Measurements from ENCODE around the gene CDH13.

DNA sequence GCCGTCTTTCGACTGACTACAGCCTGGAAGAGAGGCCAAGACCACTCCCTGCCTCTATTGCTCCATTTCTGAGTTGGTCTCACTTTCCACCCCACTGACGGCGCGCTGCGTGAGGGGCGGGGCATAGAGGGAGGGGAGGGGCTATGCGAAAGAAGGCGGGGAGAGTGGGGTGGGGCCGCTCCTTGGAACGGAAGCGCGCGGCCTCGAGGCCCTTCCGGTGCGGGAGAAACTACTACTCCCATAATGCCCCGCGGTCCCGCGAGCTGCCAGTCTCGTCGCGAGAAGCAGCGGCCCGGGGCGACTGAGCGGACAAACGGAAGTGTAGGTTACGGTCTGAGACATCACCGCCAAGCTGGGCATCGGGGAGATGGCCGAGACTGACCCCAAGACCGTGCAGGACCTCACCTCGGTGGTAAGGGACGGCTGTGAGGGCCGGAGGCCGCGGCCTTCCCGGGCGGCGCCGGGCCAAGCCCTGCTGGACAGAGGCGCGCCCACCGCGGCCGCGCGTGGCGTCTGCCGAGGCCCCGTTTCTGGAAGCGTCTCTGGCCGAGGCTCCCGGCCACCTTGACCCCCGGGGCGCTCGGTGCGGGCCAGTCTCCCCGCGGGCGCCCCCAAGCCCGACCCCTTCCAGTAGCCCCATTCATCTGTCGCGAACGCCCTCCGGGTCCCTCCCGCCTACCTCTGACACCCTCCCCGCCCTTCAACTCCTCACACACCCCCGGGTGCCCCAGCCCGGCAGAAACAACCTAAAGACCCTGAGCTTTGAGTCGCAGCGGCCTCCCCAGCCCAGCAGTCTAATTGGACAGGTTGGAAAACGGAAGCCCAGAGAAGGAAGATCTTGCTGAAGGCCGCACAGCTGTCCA, 1181.2 kb downstream of the CDH13 start, which contains the start of gene HSBP1:
- TF ChIP-seq ZNF776 (tag by site-specific recombination; IDR thresholded peaks at IDR 0.05; ENCODE audit: borderline replicate concordance), result no peak
- TF ChIP-seq GFI1B (tag by site-specific recombination; IDR thresholded peaks at IDR 0.05), result no peak
- TF ChIP-seq, protein P1, sequence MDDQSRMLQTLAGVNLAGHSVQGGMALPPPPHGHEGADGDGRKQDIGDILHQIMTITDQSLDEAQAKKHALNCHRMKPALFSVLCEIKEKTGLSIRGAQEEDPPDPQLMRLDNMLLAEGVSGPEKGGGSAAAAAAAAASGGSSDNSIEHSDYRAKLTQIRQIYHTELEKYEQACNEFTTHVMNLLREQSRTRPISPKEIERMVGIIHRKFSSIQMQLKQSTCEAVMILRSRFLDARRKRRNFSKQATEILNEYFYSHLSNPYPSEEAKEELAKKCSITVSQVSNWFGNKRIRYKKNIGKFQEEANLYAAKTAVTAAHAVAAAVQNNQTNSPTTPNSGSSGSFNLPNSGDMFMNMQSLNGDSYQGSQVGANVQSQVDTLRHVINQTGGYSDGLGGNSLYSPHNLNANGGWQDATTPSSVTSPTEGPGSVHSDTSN (CRISPR knock-in tag; IDR thresholded peaks at IDR 0.05), result 0 out of 2 replicates have a peak, but pooled peaks have one; percentile 63
- no peak for TF ChIP-seq ZNF792 (tag by site-specific recombination; IDR thresholded peaks at IDR 0.05)

All from HEK293 (cell line).